SU-DHL-6 (cell line): ENCODE measurements around the gene OR2V2.

Experiments
- H2AFZ ChIP-seq: fragments of 200-600 bp; sonication (generic); 2 replicates; pipeline ENCODE4 v1.6.1; 2014; ENCODE audit warnings: low read depth, mild to moderate bottlenecking, moderate library complexity, mixed read lengths, antibody characterized with exemption, low read length; ENCODE audit not compliant: severe bottlenecking
- H3F3A ChIP-seq: fragments of 200-600 bp; shearing (Covaris generic); 2 replicates; pipeline ENCODE4 v1.6.0; 2016; ENCODE audit warnings: antibody characterized with exemption, mild to moderate bottlenecking; ENCODE audit not compliant: insufficient read depth
- H3K27ac ChIP-seq: fragments of 200-600 bp; sonication (generic); 2 replicates; pipeline ENCODE4 v1.5.1; 2016; ENCODE audit warnings: low read depth, mild to moderate bottlenecking, low read length, moderate library complexity, mixed read lengths
- H3K27me3 ChIP-seq: fragments of 200-600 bp; sonication (generic), shearing (Covaris generic); 2 replicates; pipeline ENCODE4 v1.6.0; 2014; ENCODE audit warnings: mild to moderate bottlenecking, low read length
- H3K36me3 ChIP-seq: fragments of 200-600 bp; sonication (generic); 2 replicates; pipeline ENCODE4 v1.6.1; 2014; ENCODE audit warnings: mild to moderate bottlenecking, low read length, mixed read lengths
- H3K4me2 ChIP-seq: fragments of 300-600, 200-600 bp; shearing (Covaris generic), sonication (generic); 2 replicates; pipeline ENCODE4 v1.6.0; 2014; ENCODE audit warnings: low read length, low read depth, mild to moderate bottlenecking; ENCODE audit not compliant: poor library complexity, severe bottlenecking
- H3K4me3 ChIP-seq: fragments of 200-600 bp; sonication (generic); 2 replicates; pipeline ENCODE4 v1.5.1; 2014; ENCODE audit warnings: antibody characterized with exemption, low read length, mild to moderate bottlenecking, mixed read lengths; ENCODE audit not compliant: insufficient read depth, poor library complexity, severe bottlenecking
- H3K79me2 ChIP-seq: fragments of 200-600 bp; sonication (generic); 2 replicates; pipeline ENCODE4 v1.6.1; 2014; ENCODE audit warnings: mild to moderate bottlenecking, low read length, moderate library complexity; ENCODE audit not compliant: insufficient read depth
- H3K9ac ChIP-seq: fragments of 200-600 bp; sonication (generic); 2 replicates; pipeline ENCODE4 v1.7.0; 2014; ENCODE audit warnings: mild to moderate bottlenecking, low read length
- H3K9me2 ChIP-seq: fragments of 200-600 bp; sonication (generic); replicated peaks from 2 replicates; pipeline ENCODE4 v1.6.1; 2014; ENCODE audit warnings: low read length; ENCODE audit not compliant: insufficient read depth
- H3K9me3 ChIP-seq: fragments of 200-600 bp; sonication (generic); 2 replicates; pipeline ENCODE4 v1.6.1; 2014; ENCODE audit warnings: low read length, mixed read lengths; ENCODE audit not compliant: insufficient read depth
- H4K20me1 ChIP-seq: fragments of 200-600 bp; sonication (generic); 2 replicates; pipeline ENCODE4 v1.6.1; 2014; ENCODE audit warnings: low read depth, mild to moderate bottlenecking, antibody characterized with exemption, low read length, moderate library complexity, mixed read lengths
- CTCF ChIP-seq: fragments of 200-600 bp; sonication (generic); IDR thresholded peaks from one replicate; pipeline ENCODE4 v1.5.1; 2017; ENCODE audit warnings: antibody characterized with exemption, mild to moderate bottlenecking, low read length, moderate library complexity; ENCODE audit not compliant: insufficient read depth, poor library complexity, severe bottlenecking
- EZH2phosphoT487 ChIP-seq: fragments of 200-600 bp; sonication (generic), shearing (Covaris generic); conservative IDR thresholded peaks from 2 replicates; pipeline ENCODE4 v1.6.1; 2018; ENCODE audit warnings: mild to moderate bottlenecking, antibody characterized with exemption, low read length, moderate library complexity, mixed read lengths

OR2V2 gene

GRCh38 chr5:181207960-181208253, 60.5 kb downstream of the OR2V2 start:
- TF ChIP-seq EZH2phosphoT487 (no peak), CTCF (no peak)
- Histone ChIP-seq H3F3A (peaks cover 12% of the 10 kb centered on the region), H3K9ac (no peak overlapping the region), H3K79me2 (no peaks in the 10 kb centered on the region), H3K9me3 (no peaks in the 10 kb centered on the region), H3K9me2 (no peaks in the 10 kb centered on the region), H4K20me1 (no peaks in the 10 kb centered on the region), H3K27ac (no peak overlapping the region), H3K27me3 (no peaks in the 10 kb centered on the region), H3K36me3 (no peaks in the 10 kb centered on the region), H3K4me2 (peak overlapping the region; percentile 60), H2AFZ (no peak overlapping the region), H3K4me3 (peak overlapping the region; percentile 54)
